Loucy (cell line): Measurements from ENCODE around the gene SPEG.

Experiments used
- H2AFZ ChIP-seq: fragments of 200-600 bp; sonication (generic); 2 replicates; pipeline ENCODE4 v1.6.0; 2016; ENCODE audit warnings: antibody characterized with exemption, mild to moderate bottlenecking, low read length, moderate library complexity
- H3F3A ChIP-seq: fragments of 200-600 bp; 2 replicates; pipeline ENCODE4 v1.6.0; 2016; ENCODE audit warnings: antibody characterized with exemption, low read depth, mild to moderate bottlenecking
- H3K27me3 ChIP-seq: fragments of 200-600 bp; sonication (generic); 2 replicates; pipeline ENCODE4 v1.6.1; 2014; ENCODE audit warnings: low read length, mild to moderate bottlenecking; ENCODE audit not compliant: insufficient read depth, poor library complexity, severe bottlenecking
- H3K36me3 ChIP-seq: fragments of 200-600 bp; sonication (generic); 2 replicates; pipeline ENCODE4 v1.6.1; 2016; ENCODE audit warnings: low read length; ENCODE audit not compliant: insufficient read depth
- H3K4me1 ChIP-seq: fragments of 200-600 bp; sonication (generic); 2 replicates; pipeline ENCODE4 v1.5.1; 2014; ENCODE audit warnings: low read length, mild to moderate bottlenecking; ENCODE audit not compliant: insufficient read depth, poor library complexity, severe bottlenecking
- H3K4me2 ChIP-seq: fragments of 200-600 bp; sonication (generic); 2 replicates; pipeline ENCODE4 v1.6.0; 2014; ENCODE audit warnings: antibody characterized with exemption, low read length, low read depth, mild to moderate bottlenecking; ENCODE audit not compliant: poor library complexity, severe bottlenecking
- H3K4me3 ChIP-seq: fragments of 200-600 bp; sonication (generic); 2 replicates; pipeline ENCODE4 v1.5.1; 2014; ENCODE audit warnings: low read length, mild to moderate bottlenecking, mixed read lengths; ENCODE audit not compliant: poor library complexity, severe bottlenecking
- H3K79me2 ChIP-seq: fragments of 200-600 bp; sonication (generic); 2 replicates; pipeline ENCODE4 v1.6.1; 2014; ENCODE audit warnings: low read length; ENCODE audit not compliant: insufficient read depth
- H3K9ac ChIP-seq: fragments of 200-600 bp; sonication (generic); 2 replicates; pipeline ENCODE4 v1.6.0; 2014; ENCODE audit warnings: mild to moderate bottlenecking, low read depth, low read length, moderate library complexity; ENCODE audit not compliant: poor library complexity, severe bottlenecking
- H3K9me2 ChIP-seq: fragments of 200-600 bp; sonication (generic); replicated peaks from 2 replicates; pipeline ENCODE4 v1.6.1; 2016; ENCODE audit warnings: low read depth, low read length, mixed read lengths
- H3K9me3 ChIP-seq: fragments of 200-600 bp; sonication (generic); 2 replicates; pipeline ENCODE4 v1.6.1; 2014; ENCODE audit warnings: mild to moderate bottlenecking, antibody characterized with exemption, low read length, low read depth; ENCODE audit not compliant: insufficient read depth
- H4K20me1 ChIP-seq: fragments of 200-600 bp; sonication (generic); 2 replicates; pipeline ENCODE4 v1.6.0; 2014; ENCODE audit warnings: antibody characterized with exemption, low read length, mild to moderate bottlenecking; ENCODE audit not compliant: insufficient read depth, poor library complexity, severe bottlenecking
- EZH2phosphoT487 ChIP-seq: fragments of 200-600 bp; IDR thresholded peaks from 2 replicates; pipeline ENCODE4 v1.6.1; 2018; ENCODE audit warnings: antibody characterized with exemption, mild to moderate bottlenecking, moderate library complexity, borderline replicate concordance
- TF ChIP-seq, protein P1 (sequence below): fragments of 200-600 bp; sonication (generic); conservative IDR thresholded peaks from 2 replicates; pipeline ENCODE4 v1.5.1; 2014; ENCODE audit warnings: mild to moderate bottlenecking, antibody characterized with exemption, low read length

SPEG gene

DNA sequence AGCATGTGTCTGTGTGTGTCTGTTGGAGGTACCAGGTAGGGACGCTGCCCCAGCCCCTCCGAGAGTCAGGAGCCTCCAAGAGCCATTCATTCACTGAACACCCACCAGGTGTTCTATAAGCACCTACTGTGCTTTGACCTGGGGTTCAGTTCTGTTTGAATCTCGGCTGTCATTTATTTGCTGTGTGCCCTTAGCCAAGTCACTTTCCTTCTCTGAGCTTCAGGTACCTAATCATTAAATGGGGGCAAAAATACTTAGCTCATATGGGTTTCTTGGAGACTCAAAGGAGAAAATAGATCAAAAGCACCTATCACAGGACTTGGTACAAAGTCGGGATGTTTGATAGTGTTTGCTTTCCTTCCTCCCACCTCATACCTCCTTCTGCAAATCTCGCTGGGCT, 92.8 kb downstream of the SPEG start:
- no peak for TF ChIP-seq EZH2phosphoT487
- TF ChIP-seq, protein P1, sequence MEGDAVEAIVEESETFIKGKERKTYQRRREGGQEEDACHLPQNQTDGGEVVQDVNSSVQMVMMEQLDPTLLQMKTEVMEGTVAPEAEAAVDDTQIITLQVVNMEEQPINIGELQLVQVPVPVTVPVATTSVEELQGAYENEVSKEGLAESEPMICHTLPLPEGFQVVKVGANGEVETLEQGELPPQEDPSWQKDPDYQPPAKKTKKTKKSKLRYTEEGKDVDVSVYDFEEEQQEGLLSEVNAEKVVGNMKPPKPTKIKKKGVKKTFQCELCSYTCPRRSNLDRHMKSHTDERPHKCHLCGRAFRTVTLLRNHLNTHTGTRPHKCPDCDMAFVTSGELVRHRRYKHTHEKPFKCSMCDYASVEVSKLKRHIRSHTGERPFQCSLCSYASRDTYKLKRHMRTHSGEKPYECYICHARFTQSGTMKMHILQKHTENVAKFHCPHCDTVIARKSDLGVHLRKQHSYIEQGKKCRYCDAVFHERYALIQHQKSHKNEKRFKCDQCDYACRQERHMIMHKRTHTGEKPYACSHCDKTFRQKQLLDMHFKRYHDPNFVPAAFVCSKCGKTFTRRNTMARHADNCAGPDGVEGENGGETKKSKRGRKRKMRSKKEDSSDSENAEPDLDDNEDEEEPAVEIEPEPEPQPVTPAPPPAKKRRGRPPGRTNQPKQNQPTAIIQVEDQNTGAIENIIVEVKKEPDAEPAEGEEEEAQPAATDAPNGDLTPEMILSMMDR, result no peak
- Histone ChIP-seq H3K4me2 (no peak overlapping the region), H3K9ac (no peak overlapping the region), H3K9me3 (no peaks in the 10 kb centered on the region), H3K27me3 (no peaks in the 10 kb centered on the region), H3K4me1 (no peaks in the 10 kb centered on the region), H3F3A (no peaks in the 10 kb centered on the region), H3K79me2 (no peaks in the 10 kb centered on the region), H4K20me1 (no peaks in the 10 kb centered on the region), H3K36me3 (no peaks in the 10 kb centered on the region), H3K9me2 (no peaks in the 10 kb centered on the region), H2AFZ (no peak overlapping the region), H3K4me3 (no peak overlapping the region)

DNA sequence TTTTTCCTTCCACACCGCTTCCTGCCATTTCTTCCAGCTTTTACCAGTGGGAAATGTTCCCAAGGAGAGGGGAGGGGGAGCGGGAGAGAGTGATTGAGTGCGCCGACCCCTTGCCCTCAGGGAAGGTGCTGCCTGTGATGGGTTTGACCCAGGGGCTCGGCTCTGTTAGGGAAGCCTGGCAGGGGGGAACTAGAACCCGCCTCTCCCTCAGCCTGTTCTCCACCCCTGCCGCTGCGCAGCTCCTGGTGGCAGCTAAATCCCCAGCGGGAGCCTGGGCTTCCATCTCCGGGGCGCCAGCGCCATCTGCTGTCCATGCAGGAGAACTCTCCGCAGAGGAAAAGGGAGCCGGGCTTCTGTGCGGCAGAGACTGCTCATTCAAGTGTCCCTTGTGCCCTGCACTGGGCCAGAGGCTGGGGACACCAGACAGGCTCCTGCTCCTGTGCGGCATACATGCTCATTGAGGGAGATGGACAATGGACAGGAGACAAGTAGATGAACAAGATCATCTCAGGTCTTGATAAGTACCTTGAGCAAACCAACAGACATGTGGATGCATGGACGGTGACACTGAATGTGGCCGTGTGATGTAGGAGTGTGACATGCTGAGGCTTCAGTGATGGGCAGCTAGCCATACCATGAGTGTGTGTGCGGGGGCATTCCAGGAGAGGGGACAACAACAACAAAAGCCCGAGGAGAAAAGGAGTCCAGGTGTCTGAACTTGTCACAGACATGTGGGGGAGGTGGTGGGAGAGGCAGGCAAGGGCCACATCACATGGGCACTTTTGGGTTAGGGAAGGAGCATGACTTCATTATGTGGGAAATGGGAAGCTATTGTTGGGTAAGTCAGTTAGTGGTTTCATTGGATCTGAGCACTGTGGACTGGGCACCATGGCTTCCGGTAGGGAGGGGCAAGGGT, 95.7 kb downstream of the SPEG start:
- Histone ChIP-seq H3K4me2 (no peak overlapping the region), H3K9me3 (no peaks in the 10 kb centered on the region), H3F3A (no peaks in the 10 kb centered on the region), H3K9me2 (no peaks in the 10 kb centered on the region), H3K9ac (no peak overlapping the region), H3K27me3 (no peaks in the 10 kb centered on the region), H3K79me2 (no peaks in the 10 kb centered on the region), H2AFZ (no peak overlapping the region; the same call in 1 of the 2 replicates), H4K20me1 (no peaks in the 10 kb centered on the region), H3K36me3 (no peaks in the 10 kb centered on the region), H3K4me3 (no peak overlapping the region), H3K4me1 (no peaks in the 10 kb centered on the region)
- no peak for TF ChIP-seq EZH2phosphoT487
- TF ChIP-seq, protein P1, result peak; percentile 92

DNA sequence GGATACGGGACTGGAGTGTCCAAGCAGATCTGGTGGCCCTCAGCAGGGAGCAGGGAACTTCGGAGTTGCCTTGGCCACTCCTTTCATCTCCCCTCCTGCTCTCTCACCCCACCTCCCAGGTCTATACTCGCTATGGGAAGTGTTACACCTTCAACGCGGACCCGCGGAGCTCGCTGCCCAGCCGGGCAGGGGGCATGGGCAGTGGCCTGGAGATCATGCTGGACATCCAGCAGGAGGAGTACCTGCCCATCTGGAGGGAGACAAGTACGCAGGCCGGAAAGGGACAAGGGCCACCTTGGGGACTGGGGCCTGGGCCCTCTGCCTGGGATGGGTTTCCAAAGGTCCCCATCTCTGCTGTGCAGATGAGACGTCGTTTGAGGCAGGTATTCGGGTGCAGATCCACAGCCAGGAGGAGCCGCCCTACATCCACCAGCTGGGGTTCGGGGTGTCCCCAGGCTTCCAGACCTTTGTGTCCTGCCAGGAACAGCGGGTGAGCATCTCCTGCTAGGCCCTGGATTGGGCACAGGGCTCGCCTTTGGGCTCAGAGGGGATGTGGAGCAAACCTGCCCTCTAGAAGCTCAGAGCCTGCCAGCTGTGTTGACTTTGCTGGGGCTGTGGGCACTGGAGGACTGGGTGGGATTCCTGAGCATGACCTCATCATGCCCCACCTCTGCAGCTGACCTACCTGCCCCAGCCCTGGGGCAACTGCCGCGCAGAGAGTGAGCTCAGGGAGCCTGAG, 97.2 kb downstream of the SPEG start:
- no peak overlapping the region for H2AFZ ChIP-seq
- no peak overlapping the region for H3K9ac ChIP-seq
- H4K20me1 ChIP-seq, result no peaks in the 10 kb centered on the region
- H3F3A ChIP-seq, result no peaks in the 10 kb centered on the region
- no peaks in the 10 kb centered on the region for H3K27me3 ChIP-seq
- no peak for TF ChIP-seq EZH2phosphoT487
- TF ChIP-seq, protein P1, result no peak
- H3K79me2 ChIP-seq, result no peaks in the 10 kb centered on the region
- no peaks in the 10 kb centered on the region for H3K36me3 ChIP-seq
- H3K4me3 ChIP-seq, result no peak overlapping the region
- no peaks in the 10 kb centered on the region for H3K9me2 ChIP-seq
- no peaks in the 10 kb centered on the region for H3K4me1 ChIP-seq
- no peak overlapping the region for H3K4me2 ChIP-seq
- H3K9me3 ChIP-seq, result no peaks in the 10 kb centered on the region
